ENCODE measurements around the gene M1AP. TPM values are rescaled to one million over a fixed set of nuclear protein-coding genes. Genes with fewer than 3 reads are reported as not detected.

M1AP gene
- 0.11 TPM in 1 of 2 replicates, not detected in the other for total RNA-seq (2014; rRNA removed; shearing (Covaris generic); ENCODE audit: low replicate concordance)

- Histone ChIP-seq H3K79me2 (ENCODE audit: low read length) (no peaks in the 10 kb centered on the region), H3K4me2 (ENCODE audit: low read depth, low read length, poor library complexity, severe bottlenecking) (no peak within 1 kb of the TSS), H3K9me3 (ENCODE audit: low read length) (no peaks in the 10 kb centered on the region), H3K27me3 (ENCODE audit: low read length) (0 out of 2 replicates have a peak, but pooled peaks cover 3% of the 10 kb centered on the region), H3K27ac (ENCODE audit: low read length) (no peak within 1 kb of the TSS), H3K4me1 (ENCODE audit: low read length) (peaks cover 5% of the 10 kb centered on the region), H4K20me1 (ENCODE audit: insufficient read depth, low read depth, low read length) (no peaks in the 10 kb centered on the region), H3K36me3 (ENCODE audit: insufficient read depth, low read length) (no peaks in the 10 kb centered on the region), H3K4me3 (ENCODE audit: low read length) (no peak within 1 kb of the TSS), H2AFZ (ENCODE audit: low read length) (no peak within 1 kb of the TSS), H3K9me2 (replicated peaks; ENCODE audit: insufficient read depth, low read length) (no peaks in the 10 kb centered on the region), H3K9ac (ENCODE audit: low read length) (no peak within 1 kb of the TSS)
- DNase-seq: no peak
Observed at GRCh38 chr2:74648009-74648443, at the start of gene M1AP. Gene M1AP, minus strand, starts transcription at chr2:74648330. Its CDS starts 8,055 bp downstream, at chr2:74640275.

- H3K9me2 ChIP-seq (replicated peaks; ENCODE audit: insufficient read depth, low read length): no peaks in the 10 kb centered on the region
- H3K36me3 ChIP-seq (ENCODE audit: insufficient read depth, low read length): no peaks in the 10 kb centered on the region
- no peak overlapping the region for H3K27ac ChIP-seq (ENCODE audit: low read length)
- H2AFZ ChIP-seq (ENCODE audit: low read length): no peak overlapping the region
- no peak overlapping the region for H3K9ac ChIP-seq (ENCODE audit: low read length)
- H3K4me2 ChIP-seq (ENCODE audit: low read depth, low read length, poor library complexity, severe bottlenecking): no peak overlapping the region
- no peaks in the 10 kb centered on the region for H3K79me2 ChIP-seq (ENCODE audit: low read length)
- H3K27me3 ChIP-seq (ENCODE audit: low read length): no peaks in the 10 kb centered on the region
- no peak overlapping the region for H3K4me3 ChIP-seq (ENCODE audit: low read length)
- DNase-seq: no peak
- no peaks in the 10 kb centered on the region for H4K20me1 ChIP-seq (ENCODE audit: insufficient read depth, low read depth, low read length)
- no peaks in the 10 kb centered on the region for H3K4me1 ChIP-seq (ENCODE audit: low read length)
- no peaks in the 10 kb centered on the region for H3K9me3 ChIP-seq (ENCODE audit: low read length)
Observed at GRCh38 chr2:74696829-74697228, 48.7 kb upstream of the M1AP start.

GRCh38 chr2:74695663-74696062, 47.5 kb upstream of the M1AP start:
- Histone ChIP-seq H3K79me2 (ENCODE audit: low read length) (no peaks in the 10 kb centered on the region), H4K20me1 (ENCODE audit: insufficient read depth, low read depth, low read length) (no peaks in the 10 kb centered on the region), H3K4me2 (ENCODE audit: low read depth, low read length, poor library complexity, severe bottlenecking) (no peak overlapping the region), H3K9me2 (replicated peaks; ENCODE audit: insufficient read depth, low read length) (no peaks in the 10 kb centered on the region), H3K4me1 (ENCODE audit: low read length) (peaks cover 2% of the 10 kb centered on the region; the same call in 1 of the 2 replicates), H3K36me3 (ENCODE audit: insufficient read depth, low read length) (no peaks in the 10 kb centered on the region), H3K9me3 (ENCODE audit: low read length) (no peaks in the 10 kb centered on the region), H2AFZ (ENCODE audit: low read length) (no peak overlapping the region), H3K27ac (ENCODE audit: low read length) (no peak overlapping the region), H3K27me3 (ENCODE audit: low read length) (no peaks in the 10 kb centered on the region), H3K9ac (ENCODE audit: low read length) (no peak overlapping the region), H3K4me3 (ENCODE audit: low read length) (no peak overlapping the region)
- DNase-seq: no peak

- peaks cover 3% of the 10 kb centered on the region; the same call in 1 of the 2 replicates for H3K4me1 ChIP-seq (ENCODE audit: low read length)
- no peaks in the 10 kb centered on the region for H3K27me3 ChIP-seq (ENCODE audit: low read length)
- no peak overlapping the region for H2AFZ ChIP-seq (ENCODE audit: low read length)
- H3K4me3 ChIP-seq (ENCODE audit: low read length): no peak overlapping the region
- no peak overlapping the region for H3K4me2 ChIP-seq (ENCODE audit: low read depth, low read length, poor library complexity, severe bottlenecking)
- H4K20me1 ChIP-seq (ENCODE audit: insufficient read depth, low read depth, low read length): no peaks in the 10 kb centered on the region
- no peak for DNase-seq
- no peaks in the 10 kb centered on the region for H3K9me2 ChIP-seq (replicated peaks; ENCODE audit: insufficient read depth, low read length)
- no peak overlapping the region for H3K27ac ChIP-seq (ENCODE audit: low read length)
- H3K9me3 ChIP-seq (ENCODE audit: low read length): no peaks in the 10 kb centered on the region
- H3K9ac ChIP-seq (ENCODE audit: low read length): no peak overlapping the region
- H3K36me3 ChIP-seq (ENCODE audit: insufficient read depth, low read length): no peaks in the 10 kb centered on the region
- H3K79me2 ChIP-seq (ENCODE audit: low read length): no peaks in the 10 kb centered on the region
Observed at GRCh38 chr2:74694281-74694680, 46.2 kb upstream of the M1AP start.

GRCh38 chr2:74693668-74694067, 45.5 kb upstream of the M1AP start:
- Histone ChIP-seq H3K36me3 (ENCODE audit: insufficient read depth, low read length) (no peaks in the 10 kb centered on the region), H3K27me3 (ENCODE audit: low read length) (no peaks in the 10 kb centered on the region), H3K79me2 (ENCODE audit: low read length) (no peaks in the 10 kb centered on the region), H3K4me2 (ENCODE audit: low read depth, low read length, poor library complexity, severe bottlenecking) (no peak overlapping the region), H3K27ac (ENCODE audit: low read length) (no peak overlapping the region), H3K9ac (ENCODE audit: low read length) (no peak overlapping the region), H2AFZ (ENCODE audit: low read length) (no peak overlapping the region), H3K4me1 (ENCODE audit: low read length) (peaks cover 3% of the 10 kb centered on the region; the same call in 1 of the 2 replicates), H3K9me3 (ENCODE audit: low read length) (no peaks in the 10 kb centered on the region), H4K20me1 (ENCODE audit: insufficient read depth, low read depth, low read length) (no peaks in the 10 kb centered on the region), H3K9me2 (replicated peaks; ENCODE audit: insufficient read depth, low read length) (no peaks in the 10 kb centered on the region), H3K4me3 (ENCODE audit: low read length) (no peak overlapping the region)
- DNase-seq: no peak

- Histone ChIP-seq H3K9me3 (ENCODE audit: low read length) (no peaks in the 10 kb centered on the region), H3K79me2 (ENCODE audit: low read length) (no peaks in the 10 kb centered on the region), H3K9me2 (replicated peaks; ENCODE audit: insufficient read depth, low read length) (no peaks in the 10 kb centered on the region), H3K4me1 (ENCODE audit: low read length) (peaks cover 3% of the 10 kb centered on the region; the same call in 1 of the 2 replicates), H3K4me2 (ENCODE audit: low read depth, low read length, poor library complexity, severe bottlenecking) (no peak overlapping the region), H3K27ac (ENCODE audit: low read length) (no peak overlapping the region), H3K36me3 (ENCODE audit: insufficient read depth, low read length) (no peaks in the 10 kb centered on the region), H3K9ac (ENCODE audit: low read length) (no peak overlapping the region), H3K4me3 (ENCODE audit: low read length) (no peak overlapping the region), H2AFZ (ENCODE audit: low read length) (no peak overlapping the region), H3K27me3 (ENCODE audit: low read length) (no peaks in the 10 kb centered on the region), H4K20me1 (ENCODE audit: insufficient read depth, low read depth, low read length) (no peaks in the 10 kb centered on the region)
- no peak for DNase-seq
Observed at GRCh38 chr2:74693213-74693612, 45.1 kb upstream of the M1AP start.

- no peaks in the 10 kb centered on the region for H3K9me2 ChIP-seq (replicated peaks; ENCODE audit: insufficient read depth, low read length)
- H3K79me2 ChIP-seq (ENCODE audit: low read length): no peaks in the 10 kb centered on the region
- no peak overlapping the region for H2AFZ ChIP-seq (ENCODE audit: low read length)
Observed at GRCh38 chr2:74691929-74692328, 43.8 kb upstream of the M1AP start.

GRCh38 chr2:74690571-74690970, 42.4 kb upstream of the M1AP start:
- H3K4me1 ChIP-seq (ENCODE audit: low read length): peaks cover 3% of the 10 kb centered on the region; the same call in 1 of the 2 replicates
- no peaks in the 10 kb centered on the region for H3K36me3 ChIP-seq (ENCODE audit: insufficient read depth, low read length)
- no peaks in the 10 kb centered on the region for H3K9me2 ChIP-seq (replicated peaks; ENCODE audit: insufficient read depth, low read length)
- H3K27ac ChIP-seq (ENCODE audit: low read length): no peak overlapping the region
- peak; percentile 91 for DNase-seq
- no peaks in the 10 kb centered on the region for H3K27me3 ChIP-seq (ENCODE audit: low read length)
- no peak overlapping the region for H3K9ac ChIP-seq (ENCODE audit: low read length)
- no peaks in the 10 kb centered on the region for H4K20me1 ChIP-seq (ENCODE audit: insufficient read depth, low read depth, low read length)
- no peak overlapping the region for H3K4me3 ChIP-seq (ENCODE audit: low read length)
- no peak overlapping the region for H2AFZ ChIP-seq (ENCODE audit: low read length)
- no peak overlapping the region for H3K4me2 ChIP-seq (ENCODE audit: low read depth, low read length, poor library complexity, severe bottlenecking)
- no peaks in the 10 kb centered on the region for H3K79me2 ChIP-seq (ENCODE audit: low read length)
- H3K9me3 ChIP-seq (ENCODE audit: low read length): no peaks in the 10 kb centered on the region

More at GRCh38 chr2:74691929-74692328, 43.8 kb upstream of the M1AP start:
- Histone ChIP-seq H3K27ac (ENCODE audit: low read length) (no peak overlapping the region), H3K4me1 (ENCODE audit: low read length) (peaks cover 3% of the 10 kb centered on the region; the same call in 1 of the 2 replicates), H3K4me2 (ENCODE audit: low read depth, low read length, poor library complexity, severe bottlenecking) (no peak overlapping the region), H3K9ac (ENCODE audit: low read length) (no peak overlapping the region), H3K36me3 (ENCODE audit: insufficient read depth, low read length) (no peaks in the 10 kb centered on the region), H4K20me1 (ENCODE audit: insufficient read depth, low read depth, low read length) (no peaks in the 10 kb centered on the region), H3K9me3 (ENCODE audit: low read length) (no peaks in the 10 kb centered on the region), H3K27me3 (ENCODE audit: low read length) (no peaks in the 10 kb centered on the region), H3K4me3 (ENCODE audit: low read length) (no peak overlapping the region)
- DNase-seq: no peak
